ENCODE measurements around the gene POLR1G. TPM values are rescaled to one million over a fixed set of nuclear protein-coding genes. Genes with fewer than 3 reads are reported as not detected.

POLR1G gene
- total and polyA plus RNA-seq, 2 experiments from 2014 or later = 33.0 to 85.9 TPM

DNA sequence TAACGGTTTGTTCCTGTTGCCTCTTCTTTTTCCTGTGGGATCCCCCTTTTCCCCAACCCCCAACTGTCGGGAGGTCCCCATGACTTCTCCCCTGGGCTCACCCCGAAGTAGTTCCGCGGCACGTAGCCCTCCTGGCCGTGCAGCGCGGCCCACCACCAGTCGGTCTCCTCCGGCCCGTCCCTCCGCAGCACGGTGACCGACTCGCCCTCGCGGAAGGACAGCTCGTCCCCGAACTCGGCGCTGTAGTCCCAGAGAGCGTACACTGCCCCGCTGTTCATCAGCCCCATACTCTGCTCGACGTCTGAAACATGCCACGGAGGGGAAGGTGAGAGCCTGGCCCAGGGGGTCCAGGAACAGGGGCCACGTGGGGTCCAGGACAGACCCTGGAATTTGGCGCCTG lies 24.0 kb upstream of the POLR1G start:
- H3K9me2 ChIP-seq (ENCODE audit: insufficient read depth) = no peaks in the 10 kb centered on the region
- DNase-seq (ENCODE audit: low spot score) (no peak), ATAC-seq (no peak)
- no peaks in the 10 kb centered on the region for H3K36me3 ChIP-seq (ENCODE audit: insufficient read depth)
- no peaks in the 10 kb centered on the region for H3K4me1 ChIP-seq (ENCODE audit: insufficient read depth)
- Mint-ChIP-seq H3K9me3 (no peaks in the 10 kb centered on the region), H3K27ac (no peak overlapping the region), H3K36me3 (ENCODE audit: low read depth) (peaks cover 2% of the 10 kb centered on the region; the same call in 1 of the 3 replicates), H3K4me3 (no peak overlapping the region), H3K27me3 (ENCODE audit: insufficient read depth, low read depth, poor library complexity) (peaks cover 33% of the 10 kb centered on the region), H3K4me1 (peaks cover 7% of the 10 kb centered on the region; the same call in 2 of the 3 replicates)
- no peak overlapping the region for H2AFZ ChIP-seq
- H3K27me3 ChIP-seq (ENCODE audit: insufficient read depth) = peaks cover 35% of the 10 kb centered on the region
- no peak overlapping the region for H3K4me3 ChIP-seq
- no peak overlapping the region for H3K4me2 ChIP-seq
- no peaks in the 10 kb centered on the region for H3F3A ChIP-seq (replicated peaks; ENCODE audit: low read depth)
- H3K27ac ChIP-seq (ENCODE audit: low read depth) = no peak overlapping the region
- no peak for TF ChIP-seq ZNF331 (CRISPR knock-in tag; IDR thresholded peaks at IDR 0.05; ENCODE audit: low read depth)
- TF ChIP-seq, protein P1, sequence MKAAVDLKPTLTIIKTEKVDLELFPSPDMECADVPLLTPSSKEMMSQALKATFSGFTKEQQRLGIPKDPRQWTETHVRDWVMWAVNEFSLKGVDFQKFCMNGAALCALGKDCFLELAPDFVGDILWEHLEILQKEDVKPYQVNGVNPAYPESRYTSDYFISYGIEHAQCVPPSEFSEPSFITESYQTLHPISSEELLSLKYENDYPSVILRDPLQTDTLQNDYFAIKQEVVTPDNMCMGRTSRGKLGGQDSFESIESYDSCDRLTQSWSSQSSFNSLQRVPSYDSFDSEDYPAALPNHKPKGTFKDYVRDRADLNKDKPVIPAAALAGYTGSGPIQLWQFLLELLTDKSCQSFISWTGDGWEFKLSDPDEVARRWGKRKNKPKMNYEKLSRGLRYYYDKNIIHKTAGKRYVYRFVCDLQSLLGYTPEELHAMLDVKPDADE (IDR thresholded peaks at IDR 0.05) = no peak
- no peaks in the 10 kb centered on the region for H4K20me1 ChIP-seq (replicated peaks; ENCODE audit: insufficient read depth)
- no peaks in the 10 kb centered on the region for H3K79me2 ChIP-seq (replicated peaks; ENCODE audit: insufficient read depth)

DNA sequence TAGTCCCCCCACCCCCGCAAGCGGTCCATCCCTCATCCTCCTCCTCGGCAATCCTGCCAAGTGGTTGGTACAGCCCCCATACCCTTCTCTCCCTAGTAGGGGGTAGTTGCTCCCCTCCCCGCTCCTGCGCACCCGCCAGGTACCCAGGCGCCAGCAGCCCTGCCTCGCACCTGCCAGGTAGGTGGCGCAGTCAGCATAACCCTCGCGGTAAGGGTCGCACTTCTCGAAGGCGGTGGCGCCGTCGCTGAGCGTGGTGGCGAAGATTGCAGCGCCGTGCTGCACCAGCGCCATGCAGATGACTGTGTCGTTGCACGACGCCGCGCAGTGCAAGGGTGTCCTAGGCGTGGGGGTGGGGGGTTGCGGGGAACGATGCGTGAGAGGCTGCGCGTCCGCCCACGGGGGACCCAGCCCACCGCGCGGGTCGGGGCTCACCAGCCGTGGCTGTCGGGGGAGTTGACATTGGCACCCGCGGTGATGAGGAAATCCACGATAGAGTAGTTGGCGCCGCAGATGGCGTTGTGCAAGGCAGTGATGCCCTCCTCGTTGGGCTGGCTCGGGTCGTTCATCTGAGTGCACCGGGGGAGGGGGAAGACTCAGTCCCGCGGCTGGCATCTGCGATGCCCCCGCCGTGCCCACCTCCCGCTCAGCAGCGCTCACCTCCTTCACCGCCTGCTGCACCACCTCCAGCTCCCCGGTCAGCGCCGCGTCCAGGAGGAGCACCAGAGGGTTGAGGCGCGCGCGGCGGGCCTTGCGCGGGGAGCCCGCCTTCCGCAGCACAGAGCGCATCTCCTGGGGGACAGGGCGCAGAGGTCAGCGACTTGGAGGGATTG lies 20.8 kb upstream of the POLR1G start:
- Histone ChIP-seq H3K79me2 (replicated peaks; ENCODE audit: insufficient read depth) (no peaks in the 10 kb centered on the region), H3K9me2 (ENCODE audit: insufficient read depth) (no peaks in the 10 kb centered on the region), H3K4me3 (peak overlapping the region; percentile 57), H2AFZ (peak overlapping the region; percentile 59; the same call in 1 of the 2 replicates), H4K20me1 (replicated peaks; ENCODE audit: insufficient read depth) (no peaks in the 10 kb centered on the region), H3K27ac (ENCODE audit: low read depth) (no peak overlapping the region), H3K4me2 (peak overlapping the region; percentile 77), H3F3A (replicated peaks; ENCODE audit: low read depth) (0 out of 2 replicates have a peak, but pooled peaks cover 4% of the 10 kb centered on the region), H3K27me3 (ENCODE audit: insufficient read depth) (peaks cover 36% of the 10 kb centered on the region), H3K36me3 (ENCODE audit: insufficient read depth) (no peaks in the 10 kb centered on the region), H3K4me1 (ENCODE audit: insufficient read depth) (no peaks in the 10 kb centered on the region)
- H3K36me3 Mint-ChIP-seq (ENCODE audit: low read depth) = peaks cover 2% of the 10 kb centered on the region; the same call in 1 of the 3 replicates
- H3K4me3 Mint-ChIP-seq = peak overlapping the region; percentile 59; the same call in 2 of the 3 replicates
- peaks cover 7% of the 10 kb centered on the region; the same call in 2 of the 3 replicates for H3K4me1 Mint-ChIP-seq
- no peak overlapping the region for H3K27ac Mint-ChIP-seq
- TF ChIP-seq, protein P2, sequence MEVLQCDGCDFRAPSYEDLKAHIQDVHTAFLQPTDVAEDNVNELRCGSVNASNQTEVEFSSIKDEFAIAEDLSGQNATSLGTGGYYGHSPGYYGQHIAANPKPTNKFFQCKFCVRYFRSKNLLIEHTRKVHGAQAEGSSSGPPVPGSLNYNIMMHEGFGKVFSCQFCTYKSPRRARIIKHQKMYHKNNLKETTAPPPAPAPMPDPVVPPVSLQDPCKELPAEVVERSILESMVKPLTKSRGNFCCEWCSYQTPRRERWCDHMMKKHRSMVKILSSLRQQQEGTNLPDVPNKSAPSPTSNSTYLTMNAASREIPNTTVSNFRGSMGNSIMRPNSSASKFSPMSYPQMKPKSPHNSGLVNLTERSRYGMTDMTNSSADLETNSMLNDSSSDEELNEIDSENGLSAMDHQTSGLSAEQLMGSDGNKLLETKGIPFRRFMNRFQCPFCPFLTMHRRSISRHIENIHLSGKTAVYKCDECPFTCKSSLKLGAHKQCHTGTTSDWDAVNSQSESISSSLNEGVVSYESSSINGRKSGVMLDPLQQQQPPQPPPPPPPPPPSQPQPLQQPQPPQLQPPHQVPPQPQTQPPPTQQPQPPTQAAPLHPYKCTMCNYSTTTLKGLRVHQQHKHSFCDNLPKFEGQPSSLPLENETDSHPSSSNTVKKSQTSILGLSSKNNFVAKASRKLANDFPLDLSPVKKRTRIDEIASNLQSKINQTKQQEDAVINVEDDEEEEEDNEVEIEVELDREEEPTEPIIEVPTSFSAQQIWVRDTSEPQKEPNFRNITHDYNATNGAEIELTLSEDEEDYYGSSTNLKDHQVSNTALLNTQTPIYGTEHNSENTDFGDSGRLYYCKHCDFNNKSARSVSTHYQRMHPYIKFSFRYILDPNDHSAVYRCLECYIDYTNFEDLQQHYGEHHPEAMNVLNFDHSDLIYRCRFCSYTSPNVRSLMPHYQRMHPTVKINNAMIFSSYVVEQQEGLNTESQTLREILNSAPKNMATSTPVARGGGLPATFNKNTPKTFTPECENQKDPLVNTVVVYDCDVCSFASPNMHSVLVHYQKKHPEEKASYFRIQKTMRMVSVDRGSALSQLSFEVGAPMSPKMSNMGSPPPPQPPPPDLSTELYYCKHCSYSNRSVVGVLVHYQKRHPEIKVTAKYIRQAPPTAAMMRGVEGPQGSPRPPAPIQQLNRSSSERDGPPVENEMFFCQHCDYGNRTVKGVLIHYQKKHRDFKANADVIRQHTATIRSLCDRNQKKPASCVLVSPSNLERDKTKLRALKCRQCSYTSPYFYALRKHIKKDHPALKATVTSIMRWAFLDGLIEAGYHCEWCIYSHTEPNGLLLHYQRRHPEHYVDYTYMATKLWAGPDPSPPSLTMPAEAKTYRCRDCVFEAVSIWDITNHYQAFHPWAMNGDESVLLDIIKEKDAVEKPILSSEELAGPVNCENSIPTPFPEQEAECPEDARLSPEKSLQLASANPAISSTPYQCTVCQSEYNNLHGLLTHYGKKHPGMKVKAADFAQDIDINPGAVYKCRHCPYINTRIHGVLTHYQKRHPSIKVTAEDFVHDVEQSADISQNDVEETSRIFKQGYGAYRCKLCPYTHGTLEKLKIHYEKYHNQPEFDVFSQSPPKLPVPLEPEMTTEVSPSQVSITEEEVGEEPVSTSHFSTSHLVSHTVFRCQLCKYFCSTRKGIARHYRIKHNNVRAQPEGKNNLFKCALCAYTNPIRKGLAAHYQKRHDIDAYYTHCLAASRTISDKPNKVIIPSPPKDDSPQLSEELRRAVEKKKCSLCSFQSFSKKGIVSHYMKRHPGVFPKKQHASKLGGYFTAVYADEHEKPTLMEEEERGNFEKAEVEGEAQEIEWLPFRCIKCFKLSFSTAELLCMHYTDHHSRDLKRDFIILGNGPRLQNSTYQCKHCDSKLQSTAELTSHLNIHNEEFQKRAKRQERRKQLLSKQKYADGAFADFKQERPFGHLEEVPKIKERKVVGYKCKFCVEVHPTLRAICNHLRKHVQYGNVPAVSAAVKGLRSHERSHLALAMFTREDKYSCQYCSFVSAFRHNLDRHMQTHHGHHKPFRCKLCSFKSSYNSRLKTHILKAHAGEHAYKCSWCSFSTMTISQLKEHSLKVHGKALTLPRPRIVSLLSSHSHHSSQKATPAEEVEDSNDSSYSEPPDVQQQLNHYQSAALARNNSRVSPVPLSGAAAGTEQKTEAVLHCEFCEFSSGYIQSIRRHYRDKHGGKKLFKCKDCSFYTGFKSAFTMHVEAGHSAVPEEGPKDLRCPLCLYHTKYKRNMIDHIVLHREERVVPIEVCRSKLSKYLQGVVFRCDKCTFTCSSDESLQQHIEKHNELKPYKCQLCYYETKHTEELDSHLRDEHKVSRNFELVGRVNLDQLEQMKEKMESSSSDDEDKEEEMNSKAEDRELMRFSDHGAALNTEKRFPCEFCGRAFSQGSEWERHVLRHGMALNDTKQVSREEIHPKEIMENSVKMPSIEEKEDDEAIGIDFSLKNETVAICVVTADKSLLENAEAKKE (CRISPR knock-in tag; IDR thresholded peaks at IDR 0.05) = no peak
- TF ChIP-seq, protein P3, sequence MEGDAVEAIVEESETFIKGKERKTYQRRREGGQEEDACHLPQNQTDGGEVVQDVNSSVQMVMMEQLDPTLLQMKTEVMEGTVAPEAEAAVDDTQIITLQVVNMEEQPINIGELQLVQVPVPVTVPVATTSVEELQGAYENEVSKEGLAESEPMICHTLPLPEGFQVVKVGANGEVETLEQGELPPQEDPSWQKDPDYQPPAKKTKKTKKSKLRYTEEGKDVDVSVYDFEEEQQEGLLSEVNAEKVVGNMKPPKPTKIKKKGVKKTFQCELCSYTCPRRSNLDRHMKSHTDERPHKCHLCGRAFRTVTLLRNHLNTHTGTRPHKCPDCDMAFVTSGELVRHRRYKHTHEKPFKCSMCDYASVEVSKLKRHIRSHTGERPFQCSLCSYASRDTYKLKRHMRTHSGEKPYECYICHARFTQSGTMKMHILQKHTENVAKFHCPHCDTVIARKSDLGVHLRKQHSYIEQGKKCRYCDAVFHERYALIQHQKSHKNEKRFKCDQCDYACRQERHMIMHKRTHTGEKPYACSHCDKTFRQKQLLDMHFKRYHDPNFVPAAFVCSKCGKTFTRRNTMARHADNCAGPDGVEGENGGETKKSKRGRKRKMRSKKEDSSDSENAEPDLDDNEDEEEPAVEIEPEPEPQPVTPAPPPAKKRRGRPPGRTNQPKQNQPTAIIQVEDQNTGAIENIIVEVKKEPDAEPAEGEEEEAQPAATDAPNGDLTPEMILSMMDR (conservative IDR thresholded peaks at IDR 0.05; ENCODE audit: low read depth in 2 of 2) = peak; percentile 38 to 80; a peak in 3 of 4 replicates
- peak; percentile 16; the same call in 1 of the 2 replicates for TF ChIP-seq CREB1 (CRISPR knock-in tag; IDR thresholded peaks at IDR 0.05; ENCODE audit: low read depth)
- peak; percentile 80 for DNase-seq (ENCODE audit: low spot score)
- peaks cover 33% of the 10 kb centered on the region for H3K27me3 Mint-ChIP-seq (ENCODE audit: insufficient read depth, low read depth, poor library complexity)
- peak; percentile 90 for ATAC-seq
- no peaks in the 10 kb centered on the region for H3K9me3 Mint-ChIP-seq
